HG03280 (cell line): Measurements from ENCODE around the gene GABBR2.
A peak's percentile ranks its signal among the peaks of the same experiment; 100 is the strongest.

Source experiments
- ATAC-seq: cut with Tn5 transposase; IDR thresholded peaks from one replicate; pipeline ENCODE4 v1.9.1; 2021; ENCODE audit warnings: mild to moderate bottlenecking, moderate library complexity; ENCODE audit not compliant: unreplicated experiment

The GABBR2 gene

DNA sequence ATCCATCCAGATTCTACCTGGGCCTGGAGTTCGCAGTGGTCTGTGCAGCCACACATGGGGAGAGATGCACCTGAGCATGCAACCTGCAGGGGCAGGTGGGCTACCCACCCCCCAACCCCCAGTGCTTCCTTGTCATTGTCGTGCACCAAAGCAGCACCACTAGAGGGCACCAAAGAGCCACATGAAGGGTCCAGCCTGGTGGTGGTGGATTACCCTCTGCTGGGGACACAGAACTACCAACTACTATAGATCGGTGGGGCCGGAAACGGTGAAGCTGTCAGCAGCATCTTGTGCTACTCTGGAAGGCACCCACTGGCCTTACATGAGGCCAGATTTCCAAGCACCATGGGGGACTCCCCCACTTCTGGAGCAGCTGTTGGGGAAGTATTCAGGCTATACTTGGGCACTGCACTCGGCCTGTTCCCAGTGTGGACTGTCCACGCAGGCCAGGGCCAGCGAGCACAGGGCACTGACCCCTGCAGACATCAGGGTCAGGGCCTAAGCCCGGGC is 393.1 kb downstream of the GABBR2 start:
- ATAC-seq, result peak; percentile 67

DNA sequence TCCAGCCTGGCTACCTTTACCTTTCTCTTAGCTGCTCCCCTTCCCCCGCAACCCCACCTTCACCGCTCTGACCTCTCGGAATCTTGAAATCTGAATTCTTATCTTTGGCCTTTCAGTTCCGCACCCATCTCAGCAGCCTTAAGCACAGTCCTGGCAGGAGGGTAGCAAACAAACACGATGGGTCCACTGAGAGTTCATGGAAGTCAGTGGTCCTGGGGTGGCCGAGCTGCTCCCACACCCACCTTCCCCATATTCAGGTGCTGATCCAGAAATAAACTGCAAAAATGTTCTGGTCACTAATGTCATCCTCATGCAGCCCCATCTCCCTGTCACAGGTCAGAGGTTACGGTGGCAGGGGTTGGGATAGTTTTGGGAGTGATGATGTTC is 393.7 kb downstream of the GABBR2 start:
- ATAC-seq, result no peak

DNA sequence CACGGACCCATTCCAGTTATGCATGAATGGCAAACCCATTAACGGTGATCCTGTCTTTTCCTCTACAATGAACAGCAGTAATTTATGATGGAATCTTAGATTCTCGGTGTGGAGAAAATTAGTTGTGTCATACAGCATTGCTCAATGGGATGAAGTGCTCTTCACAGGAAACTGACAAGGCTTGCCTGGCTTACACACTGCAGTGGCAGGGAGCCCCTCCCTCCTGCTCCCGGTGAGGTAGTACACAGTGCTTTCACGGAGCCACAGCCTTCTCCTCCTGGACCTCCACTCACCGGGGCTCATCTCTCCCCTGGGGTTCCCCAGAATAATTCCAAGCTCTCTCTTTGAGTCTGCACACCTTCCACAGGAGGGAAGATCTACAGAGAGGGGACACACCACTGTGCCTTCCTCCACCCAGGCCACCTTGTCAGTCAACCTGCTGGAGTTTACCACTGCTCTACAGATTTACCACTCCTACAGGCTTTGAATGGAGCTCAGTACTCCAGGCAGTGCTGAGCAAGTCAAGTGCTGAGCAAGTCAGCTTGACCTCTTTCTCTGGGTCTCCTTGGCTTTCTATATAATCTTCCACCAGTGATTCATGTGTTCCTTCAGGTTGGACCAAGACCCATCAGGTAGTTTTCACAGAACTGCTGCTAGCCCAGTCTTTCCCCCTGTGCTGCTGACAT is 394.2 kb downstream of the GABBR2 start:
- ATAC-seq, result no peak

DNA sequence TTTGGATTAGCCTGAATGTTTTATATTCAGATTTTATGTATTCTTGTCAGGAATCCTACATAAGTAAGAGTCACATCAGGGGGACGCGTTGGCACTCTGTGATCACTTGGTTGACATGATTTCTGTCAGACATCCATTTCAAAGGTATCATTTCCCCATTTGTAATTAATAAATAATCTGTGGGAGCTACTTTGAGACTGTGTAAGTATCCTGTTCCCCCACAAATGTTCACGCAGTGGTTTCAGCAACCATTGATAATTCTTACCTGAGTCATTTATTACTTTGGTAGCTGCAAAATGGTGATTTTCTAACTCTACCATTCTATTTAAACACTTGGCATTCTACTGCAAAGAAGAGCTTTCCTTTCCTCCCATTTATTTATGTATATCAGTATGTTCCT is 396.4 kb downstream of the GABBR2 start:
- ATAC-seq, result no peak

DNA sequence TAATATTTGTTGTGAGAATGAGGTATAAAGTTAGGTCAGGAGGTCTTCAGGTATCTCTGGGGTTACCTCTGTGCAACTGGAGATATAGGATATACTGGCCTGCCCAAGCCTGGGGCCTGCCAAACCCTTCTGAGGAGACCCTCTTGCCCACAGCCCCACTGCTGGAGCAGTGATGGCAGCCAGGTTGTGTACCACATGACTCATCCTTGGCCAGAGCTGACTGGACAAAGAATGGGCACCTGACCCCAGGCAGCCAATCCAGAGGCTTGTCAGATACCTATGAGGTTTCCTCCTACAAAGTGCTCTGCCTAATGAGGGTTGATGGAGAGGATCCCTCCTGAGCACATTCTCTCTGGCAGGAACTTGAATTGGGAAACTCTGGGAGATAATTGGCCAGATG is 397.2 kb downstream of the GABBR2 start:
- ATAC-seq, result no peak

DNA sequence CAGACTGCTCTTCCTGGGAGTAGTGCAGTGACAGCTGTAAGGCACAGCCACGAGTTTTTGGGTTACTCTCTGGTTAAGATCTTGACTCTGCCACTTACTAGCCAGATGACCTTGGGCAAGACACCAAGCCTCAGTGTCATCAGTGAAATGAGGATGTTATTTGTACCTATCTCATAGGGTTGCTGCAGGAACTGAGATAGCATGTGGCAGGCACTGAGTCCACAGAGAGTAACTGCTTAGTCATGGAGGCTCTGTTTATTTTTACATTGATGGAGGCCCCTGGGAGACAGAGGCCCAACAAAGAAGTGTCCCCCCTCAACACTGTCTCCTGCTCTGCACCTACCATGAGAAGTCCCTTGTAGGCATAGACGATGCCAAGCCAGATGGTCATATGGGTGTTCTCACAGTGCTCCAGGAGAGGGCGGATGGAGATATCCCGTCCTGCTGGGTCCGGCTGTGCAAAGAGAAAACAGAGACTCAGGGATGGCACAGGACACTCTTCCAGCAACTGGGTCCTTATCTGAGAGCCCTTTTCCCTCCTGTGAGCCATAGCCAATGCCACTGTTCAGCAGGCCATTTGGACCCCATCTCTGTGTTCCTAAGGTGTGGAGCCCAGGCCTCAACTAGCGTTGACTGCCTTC is 397.9 kb downstream of the GABBR2 start:
- ATAC-seq, result no peak

DNA sequence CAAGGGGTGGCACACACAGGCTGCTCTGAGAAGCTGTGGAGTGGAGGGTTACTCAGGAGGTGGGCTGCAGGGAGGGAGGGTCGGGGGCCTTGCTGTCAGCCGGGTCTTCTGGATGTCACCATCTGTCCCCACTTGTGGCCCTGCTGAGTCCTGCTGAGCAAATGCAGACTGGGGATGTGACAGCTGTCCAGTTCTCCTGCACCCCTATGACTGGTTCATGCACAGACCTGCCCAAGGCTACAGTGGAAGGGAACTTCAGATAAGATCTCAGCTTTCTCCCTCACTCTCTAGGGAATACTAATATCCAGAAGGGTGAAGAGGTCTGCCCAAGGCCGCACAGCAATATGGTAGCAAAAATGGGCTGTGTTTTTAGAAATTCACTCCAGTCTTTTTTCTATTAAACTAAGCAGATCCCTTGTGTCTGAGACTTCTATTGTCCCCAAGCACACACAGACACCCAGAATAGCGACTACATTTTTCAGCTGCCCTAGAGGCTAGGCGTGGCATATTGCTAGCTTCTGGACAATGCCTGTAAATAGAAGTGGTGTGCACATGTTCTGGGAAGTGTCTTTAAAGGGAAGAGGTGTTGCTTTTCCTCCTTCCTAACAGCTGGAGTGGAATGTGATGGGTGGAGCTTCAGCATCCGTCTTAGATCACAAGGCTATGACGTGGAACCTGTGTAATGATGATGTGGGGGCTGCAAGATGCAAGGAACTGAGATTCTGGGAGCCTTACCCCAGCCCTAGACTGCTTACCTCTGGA is 402.2 kb downstream of the GABBR2 start:
- ATAC-seq, result no peak

DNA sequence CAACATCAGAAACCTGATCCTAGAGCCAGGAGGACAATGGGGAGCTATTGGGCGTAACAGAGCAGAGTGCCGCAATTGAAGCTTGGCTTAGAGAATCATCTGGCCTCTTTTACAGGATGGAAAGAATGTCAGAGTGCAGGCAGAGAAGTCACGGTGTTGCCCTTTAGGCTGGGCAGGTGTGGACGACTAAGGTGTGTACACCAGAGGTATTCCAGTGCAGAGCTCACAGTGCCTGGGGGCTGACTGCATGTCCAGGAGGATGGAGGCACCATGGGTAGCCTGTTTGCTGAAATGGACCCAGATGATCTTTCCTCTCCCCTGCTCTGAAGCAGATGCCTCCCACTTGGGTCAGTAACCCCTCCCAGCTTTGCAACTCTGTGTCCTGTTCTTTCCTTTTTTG is 404.4 kb downstream of the GABBR2 start:
- ATAC-seq, result no peak

DNA sequence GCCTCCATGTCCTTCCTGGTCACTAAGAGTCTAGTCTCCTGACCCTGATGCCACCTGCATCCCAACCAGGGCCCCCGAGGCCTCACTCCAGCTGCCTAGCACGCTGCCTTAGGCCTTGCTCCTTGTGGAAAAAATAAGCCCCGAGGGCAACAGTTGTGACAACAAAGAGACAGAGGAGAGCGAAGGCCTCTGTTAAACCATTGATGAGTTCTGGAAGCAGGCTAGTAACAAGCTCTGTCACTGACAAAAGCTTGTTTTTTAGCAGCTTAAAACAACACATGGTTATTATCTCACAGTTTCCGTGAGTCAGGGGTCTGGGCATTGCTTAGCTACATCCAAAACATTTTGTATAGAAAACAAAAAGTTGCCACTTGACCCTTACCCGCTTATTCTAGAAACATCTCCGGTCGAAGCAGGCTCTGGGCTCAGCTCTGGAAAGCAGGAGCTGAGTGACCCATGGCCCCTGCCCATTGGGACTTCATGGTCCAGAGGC is 405.1 kb downstream of the GABBR2 start:
- ATAC-seq, result no peak

DNA sequence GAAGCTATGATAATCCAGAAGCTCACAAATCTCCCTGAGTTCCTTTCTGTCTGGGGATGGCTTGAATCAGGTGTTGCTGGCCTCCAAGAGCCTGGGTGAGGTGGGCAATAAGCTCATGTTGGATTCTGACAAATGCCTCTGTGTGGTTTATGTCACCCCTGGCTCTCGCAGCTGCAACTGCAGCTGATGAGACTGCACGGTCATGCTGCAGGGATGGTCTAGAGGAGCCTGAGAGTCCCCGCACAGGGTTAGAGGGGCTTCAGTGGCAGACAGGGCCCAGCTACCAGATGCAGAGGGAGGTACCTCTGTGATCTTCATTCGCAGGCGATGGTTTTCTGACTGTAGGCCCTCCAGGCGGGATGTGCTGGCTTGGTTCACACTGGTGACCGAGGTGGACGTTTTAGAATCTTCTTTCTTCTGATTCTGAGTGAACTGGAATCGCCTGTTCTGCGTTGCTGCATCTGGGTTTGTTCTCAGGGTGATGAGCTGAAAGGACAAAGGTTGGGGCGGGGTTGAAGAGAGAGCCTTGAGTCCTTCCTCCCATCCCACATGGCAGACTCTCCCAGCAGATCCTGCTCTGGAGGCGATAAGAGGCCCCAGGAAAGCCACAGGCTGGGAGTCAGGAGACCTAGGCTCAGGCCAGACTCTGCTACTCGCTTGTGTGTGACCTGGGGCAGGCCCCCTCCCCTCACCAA is 405.6 kb downstream of the GABBR2 start:
- no peak for ATAC-seq

DNA sequence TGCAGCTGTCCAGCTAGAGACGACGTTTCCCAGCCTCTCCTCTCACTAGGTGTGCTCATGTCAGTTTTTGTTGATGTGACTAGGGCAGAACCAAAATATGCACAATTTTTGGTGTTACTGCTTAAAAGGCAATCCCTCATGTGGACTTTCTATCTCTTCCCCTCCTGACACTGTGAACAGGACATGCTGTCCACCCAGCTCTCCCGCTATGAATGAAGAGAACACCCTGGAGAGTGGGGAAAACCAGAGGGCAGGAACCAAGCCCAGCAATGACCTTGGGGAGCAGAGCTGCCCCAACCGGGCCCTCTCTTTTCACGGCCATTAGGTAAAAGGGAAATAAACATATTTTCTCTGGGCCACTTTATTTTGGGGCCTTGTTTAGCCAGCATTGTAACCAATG is 406.6 kb downstream of the GABBR2 start:
- ATAC-seq, result no peak

DNA sequence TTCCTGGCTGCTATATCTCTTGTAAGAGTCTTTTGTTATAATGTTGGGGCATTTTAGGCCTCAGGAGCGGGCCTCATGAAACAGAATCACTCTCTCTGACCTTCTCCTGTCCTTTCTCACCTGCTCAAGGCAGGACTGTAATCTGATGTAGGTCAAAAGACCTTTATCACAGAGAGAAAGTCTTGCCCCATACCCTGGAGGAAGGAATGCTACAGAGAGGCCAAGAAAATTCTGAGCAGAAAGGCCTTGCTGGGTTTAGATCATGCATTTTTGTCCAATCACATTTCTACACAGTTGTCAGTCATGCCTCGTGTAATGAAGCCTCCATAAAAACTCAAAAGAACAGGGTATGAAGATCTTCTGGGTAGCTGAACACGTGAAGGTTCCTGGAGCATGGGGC is 408.1 kb downstream of the GABBR2 start:
- ATAC-seq, result no peak

DNA sequence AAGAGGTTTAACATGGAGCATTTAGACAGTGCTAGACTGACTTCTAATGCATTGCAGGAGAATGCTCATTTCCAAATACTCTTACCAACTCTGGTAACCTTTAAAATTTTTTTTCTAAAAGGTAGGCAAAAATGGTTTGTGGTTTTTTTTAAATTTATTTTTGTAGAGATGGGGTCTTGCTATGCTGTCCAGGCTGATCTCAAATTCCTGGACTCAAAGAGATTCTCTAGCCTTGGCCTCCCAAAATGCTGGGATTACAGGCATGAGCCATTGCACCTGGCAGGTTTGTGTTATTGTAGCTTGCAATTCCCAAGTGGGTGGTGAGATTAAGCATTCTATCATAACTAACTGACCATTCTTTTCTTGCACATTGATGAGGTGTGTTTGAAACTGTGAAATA is 410.3 kb downstream of the GABBR2 start:
- ATAC-seq, result no peak

DNA sequence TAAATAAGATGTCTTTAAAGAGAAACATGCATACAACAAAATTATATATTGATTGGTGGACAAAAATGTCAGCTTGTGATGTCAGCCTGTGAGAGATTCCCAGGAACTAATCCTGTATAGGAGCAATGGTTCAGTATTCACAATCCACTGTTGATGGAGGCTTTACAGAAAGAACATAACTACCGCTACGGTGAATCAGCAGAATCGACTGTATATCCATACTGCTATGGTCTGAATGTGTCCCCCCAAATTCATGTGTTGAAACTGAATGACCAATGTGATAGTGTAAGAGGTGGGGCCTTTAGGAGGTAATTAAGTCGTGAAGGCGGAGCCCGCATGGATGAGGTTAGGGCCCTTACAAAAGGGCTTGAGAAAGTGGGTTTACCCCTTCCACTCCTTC is 412.9 kb downstream of the GABBR2 start:
- ATAC-seq, result no peak

DNA sequence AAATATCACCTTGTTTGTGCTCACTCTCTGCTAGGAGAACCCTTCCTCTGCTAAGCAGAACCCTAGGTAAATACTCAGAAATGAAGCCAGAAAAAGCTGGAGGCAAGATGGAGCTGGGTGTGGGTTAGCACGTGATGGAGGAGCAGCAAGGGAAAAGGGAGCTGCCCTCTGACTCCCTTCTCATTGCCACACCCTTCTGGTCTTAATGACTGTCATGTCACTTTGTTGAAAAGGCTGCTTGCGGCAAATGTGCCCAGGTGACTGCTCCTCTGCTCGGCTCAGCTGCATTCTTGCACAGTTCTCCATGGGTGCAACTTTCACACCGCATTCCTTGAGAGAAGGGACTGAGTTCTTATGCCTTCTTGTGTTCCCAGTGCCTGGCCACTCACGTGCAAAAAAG is 416.9 kb downstream of the GABBR2 start:
- no peak for ATAC-seq

DNA sequence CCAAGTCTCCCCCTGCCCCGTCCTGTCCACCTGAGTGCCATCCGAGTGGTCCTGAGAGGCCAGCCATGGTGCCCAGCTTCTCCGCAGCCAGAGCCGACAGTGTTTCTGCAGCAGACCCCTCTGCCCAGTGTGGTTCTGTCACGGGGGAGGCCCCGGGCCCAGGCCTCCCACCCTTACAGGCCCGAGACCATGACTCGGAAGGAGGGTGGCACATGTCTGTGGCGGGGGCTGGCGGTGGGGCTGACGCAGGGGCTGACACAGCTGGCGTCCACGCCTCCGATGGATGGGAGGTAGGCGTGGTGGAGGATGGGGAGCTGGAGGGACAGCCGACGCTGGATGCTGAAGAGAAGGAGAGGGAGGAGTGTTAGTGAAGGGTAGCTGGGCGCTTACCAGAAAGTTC is 418.3 kb downstream of the GABBR2 start:
- no peak for ATAC-seq

DNA sequence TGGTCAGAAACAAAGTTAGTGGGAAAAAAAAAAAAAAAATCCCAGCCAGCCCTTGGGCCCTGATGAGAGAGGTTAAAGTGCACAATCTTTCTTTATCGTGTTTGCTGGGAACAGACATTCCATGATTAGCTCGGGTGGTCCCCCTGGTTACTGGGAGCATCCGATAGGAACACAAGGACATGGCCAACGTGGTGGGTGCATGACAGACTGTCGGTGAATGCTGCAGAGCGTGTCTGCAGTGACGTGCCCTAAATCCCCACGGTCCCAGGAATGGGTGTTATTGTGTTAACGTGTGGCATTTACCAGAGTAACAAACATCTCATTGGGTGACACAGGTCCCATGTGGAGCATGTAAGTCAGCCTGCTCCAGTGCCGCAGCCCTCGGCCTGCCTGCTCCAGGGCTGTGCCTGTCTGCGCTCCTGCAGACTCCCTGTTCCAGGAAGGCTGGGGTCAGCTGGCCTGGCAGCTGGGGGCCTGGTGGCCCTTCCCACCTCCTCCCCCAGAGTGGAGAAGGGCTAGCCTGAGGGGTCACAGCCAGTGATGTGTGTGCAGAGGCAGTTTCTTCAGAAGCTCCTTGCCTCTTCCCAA is 419.0 kb downstream of the GABBR2 start:
- no peak for ATAC-seq

DNA sequence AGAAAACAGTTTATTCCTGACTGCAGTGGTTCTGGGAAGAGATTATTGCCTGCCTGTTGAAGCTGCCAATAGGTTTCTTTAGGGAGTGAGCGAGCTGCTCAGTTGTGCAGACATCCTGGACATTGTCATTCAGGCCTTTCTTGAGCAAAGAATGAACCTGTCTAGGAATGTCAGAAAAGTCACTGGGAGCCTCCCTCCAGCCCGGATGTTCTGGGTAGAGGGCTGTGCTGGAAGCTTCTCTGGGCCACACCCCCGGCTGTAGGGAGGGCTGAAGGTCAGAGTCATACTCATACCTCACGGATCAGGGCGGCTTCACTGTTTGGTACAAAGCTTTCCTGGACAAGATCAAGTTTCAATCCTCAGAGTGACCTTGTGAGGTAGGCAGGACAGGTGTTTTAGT is 419.9 kb downstream of the GABBR2 start:
- ATAC-seq, result no peak

DNA sequence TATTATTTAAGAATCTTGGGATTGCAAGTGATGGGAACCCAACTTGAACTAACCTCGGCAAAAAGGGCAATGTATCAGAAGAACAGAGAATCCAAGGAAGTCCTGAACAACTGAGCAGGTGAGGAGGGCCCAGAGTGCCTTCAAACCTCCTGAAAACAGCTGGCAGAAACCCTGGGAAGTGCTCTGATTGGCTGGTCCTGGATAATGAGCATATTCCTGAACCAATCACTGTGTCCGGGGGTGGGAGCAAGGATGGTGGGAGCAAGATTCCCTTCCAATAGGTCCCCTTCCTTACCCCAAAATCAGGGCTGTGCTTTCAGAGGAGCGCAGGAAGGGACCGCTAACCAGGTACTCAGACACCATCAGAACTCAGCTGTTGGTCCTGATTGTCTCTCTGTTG is 421.4 kb downstream of the GABBR2 start:
- no peak for ATAC-seq

DNA sequence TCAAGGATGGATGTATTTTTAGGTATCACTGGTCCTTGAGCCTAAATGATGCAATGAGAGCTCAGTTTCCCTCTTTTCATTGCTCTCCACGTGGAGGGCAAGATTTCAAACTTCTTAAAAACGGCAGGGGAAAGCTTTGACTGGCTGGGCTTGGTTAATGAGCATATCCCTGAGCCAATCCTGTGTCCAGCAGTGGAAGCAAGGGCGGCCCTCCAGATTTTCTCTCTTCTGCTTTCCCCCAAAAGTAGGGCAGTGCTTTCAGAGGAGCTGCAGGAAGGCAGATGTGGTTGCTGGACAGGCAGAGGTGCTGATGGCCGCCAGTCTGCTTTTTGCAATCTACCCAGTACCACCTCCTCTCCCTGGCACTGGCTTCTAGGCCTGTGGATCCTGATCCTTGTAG is 423.3 kb downstream of the GABBR2 start:
- ATAC-seq, result no peak

DNA sequence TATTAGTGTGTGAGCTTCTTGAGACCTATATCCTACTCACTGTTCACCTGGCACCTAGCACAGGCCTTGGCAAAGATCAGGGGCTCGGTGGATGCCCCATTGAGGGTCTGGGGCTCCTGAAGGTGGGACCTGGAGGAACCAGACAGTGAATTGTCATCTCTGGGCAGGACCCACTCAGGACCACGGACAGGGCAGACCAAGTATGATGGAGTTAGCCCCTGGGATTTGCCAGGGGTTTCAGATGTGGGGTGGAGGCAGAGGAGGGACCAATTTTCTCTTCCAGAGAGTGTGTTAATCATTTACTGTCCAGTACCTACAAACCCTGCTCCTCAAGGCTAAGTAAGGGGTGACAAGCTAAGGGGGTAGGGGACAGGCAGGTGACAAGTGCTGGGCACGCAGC is 424.0 kb downstream of the GABBR2 start:
- ATAC-seq, result no peak
